Fibroblast of pulmonary artery (primary cell): ENCODE measurements around the gene FBLN2.
A peak's percentile ranks its signal among the peaks of the same experiment; 100 is the strongest.

ENCODE experiments used
- DNase-seq: peaks from one replicate; pipeline ENCODE4 v3.0.0-alpha.2; 2010; ENCODE audit warnings: low read depth
- H3K4me3 ChIP-seq: replicated peaks from 2 replicates; pipeline ENCODE4 v1.5.1; 2011; ENCODE audit warnings: low read depth, mild to moderate bottlenecking, control low read depth, low read length, moderate library complexity
- TF ChIP-seq, protein P1 (sequence below): IDR thresholded peaks from 2 replicates; pipeline ENCODE4 v1.5.1; 2011; ENCODE audit warnings: mild to moderate bottlenecking, control low read depth, low read length, inconsistent platforms; ENCODE audit errors: missing control alignments

Gene FBLN2

DNA sequence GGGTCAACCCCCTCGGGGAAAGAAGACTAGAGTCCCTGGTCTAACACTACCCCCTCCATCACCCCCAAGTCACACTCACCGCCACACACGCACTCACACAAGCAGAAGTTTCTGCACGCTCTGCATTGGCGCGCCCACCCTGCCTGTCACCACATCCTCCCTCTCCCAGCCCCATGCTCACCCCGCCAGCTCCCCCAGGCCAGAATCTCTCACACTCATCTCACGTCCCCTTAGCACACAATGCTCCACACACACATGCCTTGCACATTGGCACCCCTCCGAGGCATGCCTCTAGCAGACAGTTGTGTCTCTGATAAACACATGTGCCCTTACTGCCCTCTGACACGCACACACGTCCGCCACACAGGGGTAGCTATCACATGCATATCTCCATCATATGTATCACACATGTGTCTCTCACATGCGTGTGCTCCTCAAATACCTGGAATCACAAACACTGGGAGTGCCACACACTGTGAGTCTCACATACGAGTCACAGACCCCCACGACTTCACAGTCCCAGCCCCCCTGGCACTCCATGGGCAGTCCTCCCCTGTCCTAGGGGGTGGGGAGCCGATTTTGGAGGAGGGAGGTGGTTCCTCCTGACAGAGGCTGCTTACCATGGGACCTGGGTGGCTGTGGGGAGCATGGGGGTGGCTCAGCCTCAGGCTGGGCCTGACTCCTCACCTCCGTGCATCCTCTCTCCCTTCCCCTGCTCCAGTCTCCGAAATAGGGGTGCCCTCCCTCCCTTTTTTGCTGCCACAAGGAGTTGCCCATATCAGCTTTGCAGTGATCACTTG, 898 bp downstream of the FBLN2 start:
- TF ChIP-seq, protein P1, sequence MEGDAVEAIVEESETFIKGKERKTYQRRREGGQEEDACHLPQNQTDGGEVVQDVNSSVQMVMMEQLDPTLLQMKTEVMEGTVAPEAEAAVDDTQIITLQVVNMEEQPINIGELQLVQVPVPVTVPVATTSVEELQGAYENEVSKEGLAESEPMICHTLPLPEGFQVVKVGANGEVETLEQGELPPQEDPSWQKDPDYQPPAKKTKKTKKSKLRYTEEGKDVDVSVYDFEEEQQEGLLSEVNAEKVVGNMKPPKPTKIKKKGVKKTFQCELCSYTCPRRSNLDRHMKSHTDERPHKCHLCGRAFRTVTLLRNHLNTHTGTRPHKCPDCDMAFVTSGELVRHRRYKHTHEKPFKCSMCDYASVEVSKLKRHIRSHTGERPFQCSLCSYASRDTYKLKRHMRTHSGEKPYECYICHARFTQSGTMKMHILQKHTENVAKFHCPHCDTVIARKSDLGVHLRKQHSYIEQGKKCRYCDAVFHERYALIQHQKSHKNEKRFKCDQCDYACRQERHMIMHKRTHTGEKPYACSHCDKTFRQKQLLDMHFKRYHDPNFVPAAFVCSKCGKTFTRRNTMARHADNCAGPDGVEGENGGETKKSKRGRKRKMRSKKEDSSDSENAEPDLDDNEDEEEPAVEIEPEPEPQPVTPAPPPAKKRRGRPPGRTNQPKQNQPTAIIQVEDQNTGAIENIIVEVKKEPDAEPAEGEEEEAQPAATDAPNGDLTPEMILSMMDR: no peak
- H3K4me3 ChIP-seq: peak overlapping the region; percentile 36
- no peak for DNase-seq

DNA sequence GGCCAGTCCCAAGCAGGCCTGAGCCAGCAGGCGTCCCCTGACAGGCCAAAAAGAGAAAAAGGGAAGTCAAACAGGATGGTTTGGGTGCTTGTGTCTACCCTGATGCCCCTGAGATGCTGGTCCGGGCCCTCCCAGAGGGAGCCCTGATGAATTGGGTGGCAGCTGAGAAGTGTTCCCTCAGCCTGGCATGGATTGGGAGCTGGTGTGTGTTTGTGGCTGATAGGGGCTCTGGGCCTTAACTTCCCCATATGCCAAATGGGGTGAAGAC, 1.4 kb downstream of the FBLN2 start:
- no peak for DNase-seq
- peak overlapping the region; percentile 36 for H3K4me3 ChIP-seq
- TF ChIP-seq, protein P1: no peak

GRCh38 chr3:13550791-13551360, 2.0 kb downstream of the FBLN2 start:
- TF ChIP-seq, protein P1: no peak
- no peak for DNase-seq
- H3K4me3 ChIP-seq: no peak overlapping the region

GRCh38 chr3:13552857-13553652, 4.1 kb downstream of the FBLN2 start:
- peak; percentile 59 for DNase-seq
- H3K4me3 ChIP-seq: no peak overlapping the region
- TF ChIP-seq, protein P1: no peak

GRCh38 chr3:13553686-13554085, 4.8 kb downstream of the FBLN2 start:
- no peak for DNase-seq
- TF ChIP-seq, protein P1: no peak

DNA sequence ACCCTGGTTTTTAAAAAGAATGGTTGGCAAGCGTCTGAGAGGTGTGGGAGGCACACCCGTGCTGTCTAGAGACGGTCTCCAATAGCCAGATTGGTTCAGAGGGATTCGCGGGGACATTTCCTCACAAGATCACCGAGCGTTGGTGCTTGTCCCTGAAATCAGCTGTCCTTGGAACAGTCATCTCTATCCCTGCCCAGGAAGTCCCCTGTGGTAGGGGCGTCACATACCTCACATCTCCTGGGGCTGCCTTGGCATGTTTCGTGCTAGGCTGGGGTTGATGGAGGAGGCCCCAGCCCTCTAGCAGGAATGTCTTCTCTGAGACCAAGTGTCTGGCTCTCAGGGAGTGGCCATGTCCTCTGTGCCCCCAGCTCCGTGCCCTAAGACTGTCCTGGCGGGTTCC, 6.8 kb downstream of the FBLN2 start:
- no peak for DNase-seq
- no peak overlapping the region for H3K4me3 ChIP-seq
- TF ChIP-seq, protein P1: no peak

More at GRCh38 chr3:13553686-13554085, 4.8 kb downstream of the FBLN2 start:
- no peak overlapping the region for H3K4me3 ChIP-seq
